HEK293 (cell line): ENCODE measurements around the gene LRRC37A.
"Not testable (repeated sequence)": the region's sequence is repeated elsewhere in the genome, so short reads cannot be mapped to it uniquely, and the experiment has no call there.

Experiments
- BCL11A ChIP-seq: fragments of 450-650 bp; formaldehyde crosslinking; IDR thresholded peaks from 2 replicates; pipeline ENCODE4 v1.5.1; 2016; ENCODE audit warnings: low read depth, missing biosample characterization, missing genetic modification characterization
- CTCF ChIP-seq: fragments of 450-650 bp; formaldehyde crosslinking; IDR thresholded peaks from 2 replicates; pipeline ENCODE4 v1.5.1; 2016; ENCODE audit warnings: missing biosample characterization, missing genetic modification characterization
- HOXA7 ChIP-seq: sonication (generic); formaldehyde crosslinking; IDR thresholded peaks from 2 replicates; pipeline ENCODE4 v1.8.1; 2022; ENCODE audit warnings: missing genetic modification reagents, borderline replicate concordance
- PRDM1 ChIP-seq: fragments of 450-650 bp; formaldehyde crosslinking; IDR thresholded peaks from 2 replicates; pipeline ENCODE4; 2016; ENCODE audit warnings: missing biosample characterization, missing genetic modification characterization
- YY2 ChIP-seq: fragments of 450-650 bp; formaldehyde crosslinking; IDR thresholded peaks from 2 replicates; pipeline ENCODE4 v1.5.1; 2016; ENCODE audit warnings: missing biosample characterization, missing genetic modification characterization
- ZNF24 ChIP-seq: fragments of 450-650 bp; formaldehyde crosslinking; IDR thresholded peaks from 2 replicates; pipeline ENCODE4 v1.5.1; 2016; ENCODE audit warnings: missing biosample characterization, missing genetic modification characterization
- ZNF645 ChIP-seq: fragments of 450-650 bp; formaldehyde crosslinking; IDR thresholded peaks from 2 replicates; pipeline ENCODE4; 2016; ENCODE audit warnings: missing biosample characterization, missing genetic modification characterization
- ZNF76 ChIP-seq: fragments of 450-650 bp; formaldehyde crosslinking; IDR thresholded peaks from 2 replicates; pipeline ENCODE4; 2016; ENCODE audit warnings: low read depth, missing biosample characterization, missing genetic modification characterization, borderline replicate concordance
- ZNF843 ChIP-seq: fragments of 450-650 bp; formaldehyde crosslinking; IDR thresholded peaks from 2 replicates; pipeline ENCODE4 v1.5.1; 2016; ENCODE audit warnings: missing biosample characterization, missing genetic modification characterization

DNA sequence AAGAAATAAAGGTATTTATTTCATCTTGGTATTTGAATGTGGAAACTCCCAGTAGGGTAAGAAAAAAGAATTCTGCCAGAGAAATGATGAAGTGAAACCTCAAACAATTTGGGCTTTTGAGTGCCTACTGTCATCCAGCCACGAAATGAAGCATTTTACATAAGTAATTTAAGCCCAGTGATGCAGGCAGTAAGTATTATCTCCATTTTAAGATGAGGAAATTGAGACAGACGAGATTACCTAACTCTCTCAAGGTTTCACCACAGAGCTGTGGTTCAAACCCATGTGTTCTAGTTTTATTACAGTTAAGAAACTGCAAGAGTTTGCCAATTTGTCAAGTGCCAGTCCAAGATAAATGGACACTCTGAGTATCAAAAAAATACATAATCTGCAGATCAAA is 53.4 kb downstream of the LRRC37A start:
- TF ChIP-seq ZNF843 (tag by site-specific recombination); ZNF24; CTCF (tag by site-specific recombination); BCL11A (tag by site-specific recombination); ZNF645 (tag by site-specific recombination); YY2 (tag by site-specific recombination); PRDM1; ZNF76 (tag by site-specific recombination); HOXA7 (CRISPR knock-in tag): not testable (repeated sequence)
